CD4-positive, CD25-positive, alpha-beta regulatory T cell (primary cell): ENCODE results near the gene SETD1B. TPM values are rescaled to one million over a fixed set of nuclear protein-coding genes. Genes with fewer than 3 reads are reported as not detected.
"Not testable (repeated sequence)": the region's sequence is repeated elsewhere in the genome, so short reads cannot be mapped to it uniquely, and the experiment has no call there.

ENCODE experiments used
- ATAC-seq, 2 donors: fragments of 150-1000 bp; cut with Tn5 transposase; one replicate each; pipeline ENCODE4 v1.10.0; 2021; ENCODE audit warnings: low read depth in 2 of 2, moderate number of reproducible peaks in 2 of 2, moderate library complexity in 1 of 2
- DNase-seq, 3 donors: peaks; one replicate each; pipeline versions ENCODE4 v3.0.0 to v3.0.0-alpha.2; 2012 to 2022; ENCODE audit warnings: mixed read lengths in 1 of 3
- H3K27ac ChIP-seq: one replicate; pipeline ENCODE4 v1.7.0; 2013; ENCODE audit warnings: mild to moderate bottlenecking, low read length; ENCODE audit not compliant: insufficient read depth, poor library complexity, severe bottlenecking
- H3K27me3 ChIP-seq: one replicate; pipeline ENCODE4 v1.7.0; 2013; ENCODE audit warnings: low read length; ENCODE audit not compliant: control insufficient read depth, insufficient read depth
- H3K36me3 ChIP-seq: one replicate; pipeline ENCODE4 v1.7.0; 2013; ENCODE audit warnings: mild to moderate bottlenecking, low read length, moderate library complexity; ENCODE audit not compliant: control insufficient read depth, insufficient read depth
- H3K4me1 ChIP-seq: 2 replicates; pipeline ENCODE4 v1.7.0; 2013; ENCODE audit warnings: mild to moderate bottlenecking, low read length; ENCODE audit not compliant: insufficient read depth, control insufficient read depth, poor library complexity, severe bottlenecking
- H3K4me3 ChIP-seq: one replicate; pipeline ENCODE4 v1.7.0; 2013; ENCODE audit warnings: low read depth, mild to moderate bottlenecking, low read length, moderate library complexity
- H3K9me3 ChIP-seq, 2 experiments: 1 replicate in 1 of 2; 2 replicates in 1 of 2; pipeline ENCODE4 v1.7.0; 2013; ENCODE audit warnings: low read length in 2 of 2, mild to moderate bottlenecking in 1 of 2, moderate library complexity in 1 of 2; ENCODE audit not compliant: control insufficient read depth in 2 of 2
- H3K27ac Mint-ChIP-seq, 3 donors: one replicate each; pipeline ENCODE4 v1.8.0; 2020 to 2022; ENCODE audit warnings: mild to moderate bottlenecking in 3 of 3, mixed read lengths in 3 of 3, moderate library complexity in 2 of 3
- H3K27me3 Mint-ChIP-seq: one replicate; pipeline ENCODE4 v1.8.0; 2022; ENCODE audit warnings: mild to moderate bottlenecking, mixed read lengths
- H3K36me3 Mint-ChIP-seq: one replicate; pipeline ENCODE4 v1.8.0; 2020; ENCODE audit warnings: mixed read lengths
- H3K4me1 Mint-ChIP-seq, 4 donors: one replicate each; pipeline ENCODE4 v1.8.0; 2020 to 2022; ENCODE audit warnings: mixed read lengths in 4 of 4, mild to moderate bottlenecking in 1 of 4
- H3K4me3 Mint-ChIP-seq, 4 donors: one replicate each; pipeline ENCODE4 v1.8.0; 2020 to 2022; ENCODE audit warnings: mild to moderate bottlenecking in 4 of 4, mixed read lengths in 4 of 4, moderate library complexity in 3 of 4
- H3K9me3 Mint-ChIP-seq, 7 donors: one replicate each; pipeline ENCODE4 v1.8.0; 2020 to 2022; ENCODE audit warnings: mixed read lengths in 7 of 7, mild to moderate bottlenecking in 3 of 7, moderate library complexity in 2 of 7
- polyA plus RNA-seq, 4 donors: library from polyadenylated mRNA; unstranded; fragments of 300-500 nt; fragmentation: Illumina TruSeq; gene quantifications; one replicate each; pipeline ENCODE4 v1.2.3, GENCODE V29; 2021
- total RNA-seq: library from RNA; stranded (reverse); gene quantifications from one replicate; pipeline ENCODE4 v1.2.3, GENCODE V29; 2022

Gene SETD1B
- total and polyA plus RNA-seq, 5 donors from 2014 or later: 1.2 to 118 (median 1.8) TPM

DNA sequence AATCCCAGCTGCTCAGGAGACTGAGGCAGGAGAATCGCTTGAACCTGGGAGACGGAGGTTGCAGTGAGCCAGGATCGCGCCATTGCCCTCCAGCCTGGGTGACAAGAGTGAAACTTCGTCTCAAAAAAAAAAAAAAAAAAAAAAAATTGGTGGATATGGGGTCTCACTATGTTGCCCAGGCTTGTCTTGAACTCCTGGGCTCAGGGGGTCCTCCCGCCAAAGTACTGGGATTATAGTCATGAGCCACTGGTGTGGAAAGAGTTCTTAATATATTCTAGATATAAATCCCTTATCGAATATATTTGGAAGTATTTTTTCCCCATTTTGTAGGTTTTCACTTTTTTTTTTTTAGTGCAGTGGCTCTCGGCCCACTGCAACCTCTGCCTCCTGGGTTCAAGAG lies 65.4 kb downstream of the SETD1B start:
- not testable (repeated sequence) for H3K36me3 ChIP-seq, ATAC-seq, H3K27ac Mint-ChIP-seq, H3K9me3 ChIP-seq, H3K4me3 Mint-ChIP-seq, H3K36me3 Mint-ChIP-seq, H3K4me1 Mint-ChIP-seq, DNase-seq, H3K27me3 Mint-ChIP-seq, H3K9me3 Mint-ChIP-seq, H3K4me3 ChIP-seq, H3K4me1 ChIP-seq, H3K27me3 ChIP-seq, H3K27ac ChIP-seq

GRCh38 chr12:121871467-121871866 lies 67.7 kb downstream of the SETD1B start:
- Histone ChIP-seq H3K27me3 (no peaks in the 10 kb centered on the region), H3K36me3 (no peaks in the 10 kb centered on the region), H3K4me1 (no peaks in the 10 kb centered on the region), H3K9me3 (no peaks in the 10 kb centered on the region), H3K4me3 (no peak overlapping the region), H3K27ac (no peak overlapping the region)
- DNase-seq (peak in 1 of 3 donors; percentile 19), ATAC-seq (no peak)
- Mint-ChIP-seq H3K27ac (no peak overlapping the region), H3K9me3 (no peaks in the 10 kb centered on the region), H3K27me3 (no peaks in the 10 kb centered on the region), H3K36me3 (no peaks in the 10 kb centered on the region), H3K4me1 (peaks cover 0 to 2% (median 0%) of the 10 kb centered on the region in 4 donors), H3K4me3 (no peak overlapping the region)

DNA sequence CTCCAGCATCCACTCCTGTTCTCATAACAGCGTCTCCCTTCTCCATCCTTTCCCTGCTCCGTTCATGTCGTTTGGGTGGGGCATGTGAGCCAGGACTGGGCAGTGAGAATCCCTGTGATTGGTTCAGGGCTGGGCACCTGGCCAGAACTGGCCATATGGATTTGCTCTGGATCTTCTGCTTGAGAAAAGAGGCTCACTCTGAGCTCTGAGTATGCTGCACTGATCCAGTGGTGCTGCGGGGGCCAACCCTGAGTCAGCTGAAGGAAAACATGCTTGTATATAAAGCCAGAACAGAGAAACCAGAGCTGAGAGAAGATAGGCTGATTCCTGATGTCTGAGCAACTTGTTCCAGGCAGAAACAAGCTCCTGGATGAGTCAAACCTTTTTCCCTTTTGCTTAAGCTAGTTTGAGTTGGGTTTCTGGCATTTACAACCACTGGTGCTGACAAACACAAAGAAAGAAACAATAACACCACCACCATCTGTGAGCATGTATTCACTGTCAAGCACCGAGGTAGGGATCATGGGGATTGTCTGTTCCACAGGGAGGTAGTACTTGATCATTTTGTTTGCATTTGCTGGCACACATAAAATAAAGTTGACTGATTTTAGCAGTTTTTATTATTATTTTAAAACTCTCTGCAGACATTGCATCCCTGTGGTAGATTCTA lies 68.9 kb downstream of the SETD1B start:
- H3K4me1 Mint-ChIP-seq: peaks cover 0 to 2% (median 0%) of the 10 kb centered on the region in 4 donors
- Histone ChIP-seq H3K27me3 (no peaks in the 10 kb centered on the region), H3K4me3 (no peak overlapping the region), H3K27ac (no peak overlapping the region), H3K9me3 (no peaks in the 10 kb centered on the region), H3K4me1 (no peaks in the 10 kb centered on the region), H3K36me3 (no peaks in the 10 kb centered on the region)
- no peaks in the 10 kb centered on the region for H3K27me3 Mint-ChIP-seq
- H3K27ac Mint-ChIP-seq: peak overlapping the region in 1 of 3 donors; percentile 15
- H3K4me3 Mint-ChIP-seq: no peak overlapping the region
- H3K9me3 Mint-ChIP-seq: no peaks in the 10 kb centered on the region
- ATAC-seq (no peak), DNase-seq (no peak)
- H3K36me3 Mint-ChIP-seq: no peaks in the 10 kb centered on the region

DNA sequence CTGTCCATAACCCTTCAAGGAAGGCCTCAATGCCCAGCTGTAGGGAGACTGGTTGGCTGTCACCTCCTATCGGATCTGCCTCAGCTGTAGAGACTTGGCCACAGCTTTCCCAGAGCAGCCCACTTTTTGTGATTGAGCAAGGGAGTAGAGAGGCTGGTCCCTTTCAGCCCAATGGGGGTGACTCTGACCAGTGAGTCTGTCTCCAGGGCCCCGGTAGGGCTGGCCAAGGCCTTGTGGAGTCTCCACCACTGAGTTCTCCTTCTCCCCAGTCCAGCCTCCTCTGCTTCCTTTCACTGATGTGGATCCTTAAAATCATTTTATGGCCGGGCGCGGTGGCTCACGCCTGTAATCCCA lies 69.4 kb downstream of the SETD1B start:
- no peak overlapping the region for H3K4me3 Mint-ChIP-seq
- ATAC-seq: no peak
- Histone ChIP-seq H3K36me3 (no peaks in the 10 kb centered on the region), H3K9me3 (no peaks in the 10 kb centered on the region), H3K27me3 (no peaks in the 10 kb centered on the region), H3K4me1 (no peaks in the 10 kb centered on the region), H3K4me3 (no peak overlapping the region), H3K27ac (no peak overlapping the region)
- peaks cover 0 to 2% (median 0%) of the 10 kb centered on the region in 4 donors for H3K4me1 Mint-ChIP-seq
- DNase-seq: no peak
- H3K9me3 Mint-ChIP-seq: no peaks in the 10 kb centered on the region
- H3K27ac Mint-ChIP-seq: peak overlapping the region in 1 of 3 donors; percentile 20
- no peaks in the 10 kb centered on the region for H3K36me3 Mint-ChIP-seq
- no peaks in the 10 kb centered on the region for H3K27me3 Mint-ChIP-seq

DNA sequence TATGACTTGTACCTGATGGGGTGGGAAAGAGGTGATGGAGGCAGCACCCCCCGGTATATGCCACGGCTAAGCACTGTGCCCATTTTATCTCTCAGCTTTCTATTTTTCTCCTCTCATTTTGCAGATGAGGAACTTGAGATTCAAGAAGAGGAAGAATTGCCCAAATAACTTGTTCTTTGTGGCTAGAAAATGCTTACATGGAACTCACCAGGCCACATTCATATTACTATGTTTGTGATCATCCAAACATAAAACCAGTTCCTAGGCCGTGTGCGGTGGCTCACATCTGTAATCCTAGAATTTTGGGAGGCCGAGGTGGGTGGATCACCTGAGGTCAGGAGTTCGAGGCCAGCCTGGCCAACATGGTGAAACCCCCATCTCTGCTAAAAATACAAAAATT lies 70.3 kb downstream of the SETD1B start:
- Histone ChIP-seq H3K36me3 (no peaks in the 10 kb centered on the region), H3K27me3 (no peaks in the 10 kb centered on the region), H3K4me3 (no peak overlapping the region), H3K9me3 (no peaks in the 10 kb centered on the region), H3K4me1 (no peaks in the 10 kb centered on the region), H3K27ac (no peak overlapping the region)
- peaks cover 0 to 2% (median 0%) of the 10 kb centered on the region in 4 donors for H3K4me1 Mint-ChIP-seq
- no peaks in the 10 kb centered on the region for H3K9me3 Mint-ChIP-seq
- no peaks in the 10 kb centered on the region for H3K36me3 Mint-ChIP-seq
- no peak overlapping the region for H3K4me3 Mint-ChIP-seq
- H3K27me3 Mint-ChIP-seq: no peaks in the 10 kb centered on the region
- DNase-seq: no peak
- H3K27ac Mint-ChIP-seq: no peak overlapping the region
- ATAC-seq: no peak

GRCh38 chr12:121875582-121875981 lies 71.8 kb downstream of the SETD1B start:
- no peak for ATAC-seq
- Mint-ChIP-seq H3K36me3 (no peaks in the 10 kb centered on the region), H3K27ac (peak overlapping the region in 1 of 3 donors; percentile 35), H3K4me1 (peaks cover 0 to 2% (median 0%) of the 10 kb centered on the region in 4 donors), H3K9me3 (no peaks in the 10 kb centered on the region), H3K27me3 (no peaks in the 10 kb centered on the region), H3K4me3 (no peak overlapping the region)
- Histone ChIP-seq H3K9me3 (no peaks in the 10 kb centered on the region), H3K27ac (no peak overlapping the region), H3K4me3 (no peak overlapping the region), H3K27me3 (no peaks in the 10 kb centered on the region), H3K36me3 (no peaks in the 10 kb centered on the region), H3K4me1 (no peaks in the 10 kb centered on the region)
- no peak for DNase-seq

- not testable (repeated sequence) for H3K27ac Mint-ChIP-seq, H3K4me1 Mint-ChIP-seq
Measured at GRCh38 chr12:121876080-121876447, 72.3 kb downstream of the SETD1B start.

More at GRCh38 chr12:121876080-121876447, 72.3 kb downstream of the SETD1B start:
- not testable (repeated sequence) for H3K27me3 Mint-ChIP-seq, H3K27me3 ChIP-seq, H3K4me3 ChIP-seq, H3K9me3 Mint-ChIP-seq, ATAC-seq, H3K4me3 Mint-ChIP-seq, H3K4me1 ChIP-seq, H3K9me3 ChIP-seq, H3K36me3 Mint-ChIP-seq, DNase-seq, H3K36me3 ChIP-seq, H3K27ac ChIP-seq
